Measurements from ENCODE around the gene SYCP3. TPM values are rescaled to one million over a fixed set of nuclear protein-coding genes. Genes with fewer than 3 reads are reported as not detected.

SYCP3 gene
- total RNA-seq, 1 donor from 2014 or later, result 0.07 TPM

DNA sequence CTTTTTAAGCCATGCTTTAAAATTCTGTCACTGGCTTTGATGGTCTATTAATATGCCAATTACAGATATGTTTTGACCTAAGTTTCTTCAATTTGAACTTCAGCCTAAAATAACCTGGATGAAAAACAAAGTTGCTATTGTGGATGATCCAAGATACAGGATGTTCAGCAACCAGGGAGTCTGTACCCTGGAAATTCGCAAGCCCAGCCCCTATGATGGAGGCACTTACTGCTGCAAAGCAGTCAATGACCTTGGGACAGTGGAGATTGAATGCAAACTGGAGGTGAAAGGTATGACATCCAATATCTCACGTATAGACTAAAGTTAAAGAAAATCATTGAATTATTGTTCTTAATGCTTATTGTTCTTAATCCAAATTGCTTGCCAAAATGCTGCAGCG is 59.0 kb downstream of the SYCP3 start:
- Mint-ChIP-seq H3K4me3 (no peak overlapping the region), H3K27ac (no peak overlapping the region), H3K4me1 (ENCODE audit: unreplicated experiment) (no peaks in the 10 kb centered on the region), H3K9me3 (no peaks in the 10 kb centered on the region), H3K27me3 (peaks cover 5% of the 10 kb centered on the region), H3K36me3 (no peaks in the 10 kb centered on the region)
- TF ChIP-seq, protein P1, sequence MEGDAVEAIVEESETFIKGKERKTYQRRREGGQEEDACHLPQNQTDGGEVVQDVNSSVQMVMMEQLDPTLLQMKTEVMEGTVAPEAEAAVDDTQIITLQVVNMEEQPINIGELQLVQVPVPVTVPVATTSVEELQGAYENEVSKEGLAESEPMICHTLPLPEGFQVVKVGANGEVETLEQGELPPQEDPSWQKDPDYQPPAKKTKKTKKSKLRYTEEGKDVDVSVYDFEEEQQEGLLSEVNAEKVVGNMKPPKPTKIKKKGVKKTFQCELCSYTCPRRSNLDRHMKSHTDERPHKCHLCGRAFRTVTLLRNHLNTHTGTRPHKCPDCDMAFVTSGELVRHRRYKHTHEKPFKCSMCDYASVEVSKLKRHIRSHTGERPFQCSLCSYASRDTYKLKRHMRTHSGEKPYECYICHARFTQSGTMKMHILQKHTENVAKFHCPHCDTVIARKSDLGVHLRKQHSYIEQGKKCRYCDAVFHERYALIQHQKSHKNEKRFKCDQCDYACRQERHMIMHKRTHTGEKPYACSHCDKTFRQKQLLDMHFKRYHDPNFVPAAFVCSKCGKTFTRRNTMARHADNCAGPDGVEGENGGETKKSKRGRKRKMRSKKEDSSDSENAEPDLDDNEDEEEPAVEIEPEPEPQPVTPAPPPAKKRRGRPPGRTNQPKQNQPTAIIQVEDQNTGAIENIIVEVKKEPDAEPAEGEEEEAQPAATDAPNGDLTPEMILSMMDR (conservative IDR thresholded peaks at IDR 0.05), result no peak
- no peak for DNase-seq (ENCODE audit: extremely low spot score, unreplicated experiment)

Other genes starting within 250 kb of the SYCP3 start
- gene MYBPC1, start 144.5 kb downstream of the SYCP3 start, total RNA-seq (ENCODE audit: low replicate concordance), result 5.2 and 18.0 TPM in 2 replicates
- gene CHPT1, start 41.8 kb downstream of the SYCP3 start, total RNA-seq (ENCODE audit: low replicate concordance), result 26.4 and 35.2 TPM in 2 replicates
- 29.4 and 39.0 TPM in 2 replicates for gene GNPTAB, start 91.5 kb upstream of the SYCP3 start, total RNA-seq (ENCODE audit: low replicate concordance)
- 12.5 and 20.6 TPM in 2 replicates for gene DRAM1, start 138.1 kb upstream of the SYCP3 start, total RNA-seq (ENCODE audit: low replicate concordance)